ENCODE data around the gene PPP2R2C.

The PPP2R2C gene

GRCh38 chr4:6277935-6278800 is 194.2 kb downstream of the PPP2R2C start:
- TF ChIP-seq MAX (IDR thresholded peaks at IDR 0.05; ENCODE audit: low read depth, low read length) (no peak), POLR2A (IDR thresholded peaks at IDR 0.05; ENCODE audit: extremely low read depth, insufficient read length) (no peak), CTCF (IDR thresholded peaks at IDR 0.05; ENCODE audit: low read depth, low read length) (no peak), MYC (IDR thresholded peaks at IDR 0.05; ENCODE audit: low read depth, low read length) (no peak)
- H3K4me3 ChIP-seq (ENCODE audit: low read depth, low read length) = no peak overlapping the region
- no peak for DNase-seq (ENCODE audit: low read depth)

- DNase-seq (ENCODE audit: low read depth) = no peak
- no peak overlapping the region for H3K4me3 ChIP-seq (ENCODE audit: low read depth, low read length)
- TF ChIP-seq POLR2A (IDR thresholded peaks at IDR 0.05; ENCODE audit: extremely low read depth, insufficient read length) (no peak), MAX (IDR thresholded peaks at IDR 0.05; ENCODE audit: low read depth, low read length) (no peak), MYC (IDR thresholded peaks at IDR 0.05; ENCODE audit: low read depth, low read length) (no peak), CTCF (IDR thresholded peaks at IDR 0.05; ENCODE audit: low read depth, low read length) (no peak)
Observed at GRCh38 chr4:6277139-6277802, 195.1 kb downstream of the PPP2R2C start.

GRCh38 chr4:6275898-6276806 is 196.3 kb downstream of the PPP2R2C start:
- H3K4me3 ChIP-seq (ENCODE audit: low read depth, low read length) = no peak overlapping the region
- no peak for DNase-seq (ENCODE audit: low read depth)
- no peak for TF ChIP-seq CTCF (IDR thresholded peaks at IDR 0.05; ENCODE audit: low read depth, low read length)
- no peak for TF ChIP-seq MYC (IDR thresholded peaks at IDR 0.05; ENCODE audit: low read depth, low read length)
- no peak for TF ChIP-seq POLR2A (IDR thresholded peaks at IDR 0.05; ENCODE audit: extremely low read depth, insufficient read length)
- no peak for TF ChIP-seq MAX (IDR thresholded peaks at IDR 0.05; ENCODE audit: low read depth, low read length)

GRCh38 chr4:6275351-6275750 is 197.1 kb downstream of the PPP2R2C start:
- DNase-seq (ENCODE audit: low read depth) = no peak
- no peak for TF ChIP-seq MAX (IDR thresholded peaks at IDR 0.05; ENCODE audit: low read depth, low read length)
- no peak for TF ChIP-seq POLR2A (IDR thresholded peaks at IDR 0.05; ENCODE audit: extremely low read depth, insufficient read length)
- no peak for TF ChIP-seq CTCF (IDR thresholded peaks at IDR 0.05; ENCODE audit: low read depth, low read length)
- no peak for TF ChIP-seq MYC (IDR thresholded peaks at IDR 0.05; ENCODE audit: low read depth, low read length)
- H3K4me3 ChIP-seq (ENCODE audit: low read depth, low read length) = no peak overlapping the region

GRCh38 chr4:6273661-6273990 is 198.8 kb downstream of the PPP2R2C start:
- no peak overlapping the region for H3K4me3 ChIP-seq (ENCODE audit: low read depth, low read length)
- no peak for DNase-seq (ENCODE audit: low read depth)
- no peak for TF ChIP-seq CTCF (IDR thresholded peaks at IDR 0.05; ENCODE audit: low read depth, low read length)
- no peak for TF ChIP-seq MYC (IDR thresholded peaks at IDR 0.05; ENCODE audit: low read depth, low read length)
- TF ChIP-seq POLR2A (IDR thresholded peaks at IDR 0.05; ENCODE audit: extremely low read depth, insufficient read length) = no peak
- no peak for TF ChIP-seq MAX (IDR thresholded peaks at IDR 0.05; ENCODE audit: low read depth, low read length)

All from NB4 (cell line).